SU-DHL-6 (cell line): ENCODE results near the gene HMGN1.

Experiments used
- EZH2phosphoT487 ChIP-seq: fragments of 200-600 bp; sonication (generic), shearing (Covaris generic); conservative IDR thresholded peaks from 2 replicates; pipeline ENCODE4 v1.6.1; 2018; ENCODE audit warnings: mild to moderate bottlenecking, antibody characterized with exemption, low read length, moderate library complexity, mixed read lengths
- TF ChIP-seq, protein P1 (sequence below): fragments of 200-600 bp; sonication (generic); IDR thresholded peaks from one replicate; pipeline ENCODE4 v1.5.1; 2017; ENCODE audit warnings: antibody characterized with exemption, mild to moderate bottlenecking, low read length, moderate library complexity; ENCODE audit not compliant: insufficient read depth, poor library complexity, severe bottlenecking

DNA sequence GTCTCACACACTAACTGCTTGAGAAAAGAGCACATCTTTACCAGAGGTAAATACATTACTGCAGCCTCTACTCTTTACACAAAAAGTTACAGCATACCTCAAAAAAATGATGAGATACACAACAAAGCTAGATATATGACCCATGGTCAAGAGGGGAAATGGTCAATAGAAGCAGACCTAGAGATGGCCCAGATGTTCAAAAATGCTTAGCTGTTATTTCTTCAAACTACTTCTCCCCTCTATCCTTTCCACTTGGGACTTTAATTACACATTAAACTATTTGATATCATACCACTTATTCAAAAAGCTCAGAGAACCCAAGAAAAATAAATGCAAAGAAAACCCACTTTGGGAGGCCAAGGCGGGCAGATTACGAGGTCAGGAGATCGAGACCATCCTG, 48.3 kb downstream of the HMGN1 start:
- TF ChIP-seq, protein P1, sequence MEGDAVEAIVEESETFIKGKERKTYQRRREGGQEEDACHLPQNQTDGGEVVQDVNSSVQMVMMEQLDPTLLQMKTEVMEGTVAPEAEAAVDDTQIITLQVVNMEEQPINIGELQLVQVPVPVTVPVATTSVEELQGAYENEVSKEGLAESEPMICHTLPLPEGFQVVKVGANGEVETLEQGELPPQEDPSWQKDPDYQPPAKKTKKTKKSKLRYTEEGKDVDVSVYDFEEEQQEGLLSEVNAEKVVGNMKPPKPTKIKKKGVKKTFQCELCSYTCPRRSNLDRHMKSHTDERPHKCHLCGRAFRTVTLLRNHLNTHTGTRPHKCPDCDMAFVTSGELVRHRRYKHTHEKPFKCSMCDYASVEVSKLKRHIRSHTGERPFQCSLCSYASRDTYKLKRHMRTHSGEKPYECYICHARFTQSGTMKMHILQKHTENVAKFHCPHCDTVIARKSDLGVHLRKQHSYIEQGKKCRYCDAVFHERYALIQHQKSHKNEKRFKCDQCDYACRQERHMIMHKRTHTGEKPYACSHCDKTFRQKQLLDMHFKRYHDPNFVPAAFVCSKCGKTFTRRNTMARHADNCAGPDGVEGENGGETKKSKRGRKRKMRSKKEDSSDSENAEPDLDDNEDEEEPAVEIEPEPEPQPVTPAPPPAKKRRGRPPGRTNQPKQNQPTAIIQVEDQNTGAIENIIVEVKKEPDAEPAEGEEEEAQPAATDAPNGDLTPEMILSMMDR: no peak
- TF ChIP-seq EZH2phosphoT487: no peak
